Hematopoietic multipotent progenitor cell treated with erythropoietin and hydrocortisone succinate and interleukin-3 and kit ligand, for 15 days (in vitro differentiated cells): ENCODE results near the gene MRGPRE.
"Not testable (repeated sequence)": the region's sequence is repeated elsewhere in the genome, so short reads cannot be mapped to it uniquely, and the experiment has no call there.

ENCODE experiments used
- DNase-seq: peaks from one replicate; pipeline ENCODE4 v3.0.0-alpha.2; 2015; ENCODE audit warnings: low spot score

Gene MRGPRE

GRCh38 chr11:3231851-3232744, at the start of gene MRGPRE:
MRGPRE (minus strand) TSS chr11:3232417; CDS start chr11:3228799, 3,618 bp downstream.
- peak; percentile 93 for DNase-seq

GRCh38 chr11:3281146-3281545, 48.9 kb upstream of the MRGPRE start:
- DNase-seq = not testable (repeated sequence)

GRCh38 chr11:3280662-3281061, 48.4 kb upstream of the MRGPRE start:
- DNase-seq = not testable (repeated sequence)

- not testable (repeated sequence) for DNase-seq
Observed at GRCh38 chr11:3278922-3279321, 46.7 kb upstream of the MRGPRE start.

DNA sequence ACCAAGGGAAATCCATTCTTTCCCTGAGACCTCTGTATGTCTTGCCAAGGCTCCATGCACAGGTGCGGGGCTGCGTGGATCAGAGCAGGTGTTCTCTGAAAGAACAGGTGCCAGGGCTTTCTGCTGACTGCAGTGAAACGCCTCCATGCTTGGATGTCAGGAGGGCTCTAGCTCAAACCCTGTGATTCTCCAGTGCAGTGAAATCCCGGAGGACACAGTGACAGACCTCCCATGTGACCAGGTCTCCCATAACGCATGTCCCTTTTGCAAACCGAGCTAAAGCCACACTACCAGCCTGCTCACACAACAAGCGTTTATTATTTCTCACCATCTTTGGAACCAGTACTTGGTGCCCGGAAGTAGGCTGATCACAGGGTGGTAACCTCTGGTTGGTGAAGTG, 41.4 kb upstream of the MRGPRE start:
- DNase-seq = peak; percentile 2

DNA sequence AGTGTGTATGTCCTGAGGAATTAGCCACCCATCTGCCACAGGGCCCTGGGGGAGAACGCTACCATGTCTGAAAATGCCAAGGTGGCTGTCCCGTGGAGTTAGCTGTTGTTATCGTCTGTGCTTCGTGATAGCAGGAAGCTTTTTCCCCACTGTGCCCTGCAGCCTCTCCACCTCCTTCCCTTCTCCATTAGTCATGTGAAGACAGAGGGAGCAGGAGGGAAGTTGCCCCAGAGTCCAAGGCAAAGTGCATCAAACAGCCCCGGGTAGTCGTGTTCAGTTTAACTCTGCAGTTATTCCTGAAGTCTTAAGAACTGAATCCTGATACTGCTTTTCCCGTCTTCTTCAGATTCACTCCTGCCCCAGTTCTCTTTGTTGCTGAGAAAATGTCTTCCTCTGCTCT, 30.3 kb upstream of the MRGPRE start:
- not testable (repeated sequence) for DNase-seq

DNA sequence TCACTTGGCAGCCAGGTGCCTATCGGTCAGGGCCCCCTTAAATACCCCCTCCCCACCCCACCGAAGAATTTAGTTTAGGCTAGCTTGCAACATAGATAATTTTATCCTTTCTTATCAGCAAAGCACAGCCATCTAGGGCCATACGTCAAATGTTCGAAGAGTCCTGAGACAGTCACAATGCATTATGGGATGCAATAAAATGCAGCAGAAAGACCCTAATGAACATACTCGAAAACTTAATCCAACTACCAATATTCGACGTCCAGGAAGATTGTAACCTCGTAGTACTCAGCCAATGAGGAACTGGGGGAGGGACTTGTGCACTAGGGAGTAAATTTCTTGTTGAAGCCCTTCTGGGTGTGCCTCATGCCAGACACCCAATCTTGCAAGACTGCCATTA, 29.6 kb upstream of the MRGPRE start:
- DNase-seq = peak; percentile 59

DNA sequence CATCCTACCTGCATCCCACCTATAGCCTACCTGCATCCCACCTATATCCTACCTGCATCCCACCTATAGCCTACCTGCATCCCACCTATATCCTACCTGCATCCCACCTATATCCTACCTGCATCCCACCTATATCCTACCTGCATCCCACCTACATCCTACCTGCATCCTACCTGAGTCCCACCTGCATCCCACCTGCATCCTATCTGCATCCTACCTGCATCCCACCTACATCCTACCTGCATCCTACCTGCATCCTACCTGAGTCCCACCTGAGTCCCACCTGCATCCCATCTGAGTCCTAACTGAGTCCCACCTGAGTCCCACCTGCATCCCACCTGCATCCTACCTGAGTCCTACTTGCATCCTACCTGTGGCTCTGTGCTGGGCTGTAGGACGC, 25.3 kb upstream of the MRGPRE start:
- DNase-seq = not testable (repeated sequence)

- not testable (repeated sequence) for DNase-seq
Observed at GRCh38 chr11:3255241-3255640, 23.0 kb upstream of the MRGPRE start.

DNA sequence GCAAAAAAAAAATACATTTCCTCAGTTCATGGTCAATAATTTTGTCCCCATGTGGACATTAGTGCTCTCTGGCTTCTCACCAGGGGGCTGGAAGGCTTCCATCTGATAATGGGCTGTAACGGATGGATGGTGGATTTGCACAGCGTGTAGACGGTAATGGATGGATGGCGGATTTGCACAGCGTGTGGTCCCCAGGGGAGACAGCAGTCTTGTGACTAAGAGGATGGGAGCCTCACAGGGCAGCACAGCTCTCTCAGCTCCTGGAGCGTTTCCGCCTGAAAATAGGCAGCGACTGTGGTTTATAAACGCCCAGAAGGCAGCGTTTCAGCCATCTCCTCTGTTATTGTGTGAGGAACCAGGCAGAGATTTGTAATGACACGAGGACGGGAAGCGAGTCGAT, 22.6 kb upstream of the MRGPRE start:
- DNase-seq = not testable (repeated sequence)

DNA sequence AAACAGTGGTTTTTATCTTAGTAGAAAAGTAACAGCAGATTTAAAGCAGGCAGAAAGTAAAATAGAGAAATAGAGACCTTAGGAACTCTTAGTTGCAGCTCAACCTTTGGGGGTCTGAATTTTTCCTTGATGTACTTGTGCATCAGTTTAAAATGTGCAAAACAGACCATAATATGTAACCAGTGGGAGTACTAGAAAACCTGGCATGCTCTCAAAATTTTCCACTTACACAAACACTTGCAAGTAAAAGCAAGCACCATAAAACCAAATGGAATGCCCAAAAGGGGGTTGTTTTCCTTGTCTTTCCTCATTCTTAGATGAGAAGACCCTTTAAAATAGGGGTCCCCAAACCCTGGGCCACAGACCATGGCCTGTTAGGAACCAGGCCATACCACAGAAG, 12.9 kb upstream of the MRGPRE start:
- DNase-seq = no peak

GRCh38 chr11:3243880-3244279, 11.7 kb upstream of the MRGPRE start:
- no peak for DNase-seq

DNA sequence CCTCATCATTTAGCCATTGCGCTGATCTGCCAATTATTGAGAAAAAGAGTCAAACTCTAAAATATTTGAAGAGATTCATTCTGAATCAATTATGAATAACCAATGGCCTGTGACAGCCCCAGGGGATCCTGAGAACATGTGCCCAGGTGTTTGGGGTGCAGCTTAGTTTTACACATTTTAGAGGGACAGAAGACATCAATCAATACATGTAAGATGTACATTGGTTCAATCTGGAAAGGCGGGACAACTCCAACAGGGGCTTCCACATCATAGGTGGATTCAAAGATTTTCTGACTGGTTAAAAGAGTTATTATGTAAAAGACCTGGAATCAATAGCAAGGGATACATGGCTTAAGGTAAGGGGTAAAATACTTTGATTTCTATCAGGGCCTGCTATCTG, 4.9 kb upstream of the MRGPRE start:
- no peak for DNase-seq

DNA sequence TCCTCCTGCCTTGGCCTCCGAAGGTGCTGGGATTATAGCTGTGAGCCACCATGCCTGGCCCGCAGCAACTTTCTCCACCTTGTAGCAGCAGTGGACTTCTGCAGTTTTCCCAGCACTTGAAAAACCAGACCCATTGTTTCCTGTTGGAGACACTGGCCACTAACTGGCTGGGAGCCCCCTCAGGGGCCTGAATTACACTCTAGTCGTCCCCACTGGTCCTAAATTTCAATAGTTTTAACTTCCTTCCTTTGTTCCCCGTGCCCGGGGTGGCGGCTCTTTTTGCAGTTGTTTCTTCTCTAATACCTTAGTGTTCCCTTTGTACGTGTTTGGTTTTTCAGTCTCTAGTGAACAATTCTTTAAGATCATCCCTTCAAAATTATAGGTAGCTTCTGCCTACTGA, 2.6 kb upstream of the MRGPRE start:
- DNase-seq = no peak

- no peak for DNase-seq
Observed at GRCh38 chr11:3232956-3233355, 739 bp upstream of the MRGPRE start.

DNA sequence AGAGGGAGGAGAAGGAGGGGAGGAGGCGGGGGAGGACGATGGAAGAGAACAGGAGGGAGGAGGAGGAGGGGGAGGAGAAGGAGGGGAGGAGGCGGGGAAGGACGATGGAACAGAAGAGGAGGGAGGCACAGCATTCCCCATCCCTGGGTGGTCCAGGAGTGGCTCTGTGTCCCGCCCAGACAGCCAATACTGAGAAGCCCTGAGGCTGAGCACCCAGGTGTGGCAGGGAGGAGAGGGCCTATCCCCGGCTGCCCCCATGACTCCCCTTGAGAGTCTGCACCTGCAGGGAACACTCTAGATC, 717 bp downstream of the MRGPRE start:
- DNase-seq = no peak

DNA sequence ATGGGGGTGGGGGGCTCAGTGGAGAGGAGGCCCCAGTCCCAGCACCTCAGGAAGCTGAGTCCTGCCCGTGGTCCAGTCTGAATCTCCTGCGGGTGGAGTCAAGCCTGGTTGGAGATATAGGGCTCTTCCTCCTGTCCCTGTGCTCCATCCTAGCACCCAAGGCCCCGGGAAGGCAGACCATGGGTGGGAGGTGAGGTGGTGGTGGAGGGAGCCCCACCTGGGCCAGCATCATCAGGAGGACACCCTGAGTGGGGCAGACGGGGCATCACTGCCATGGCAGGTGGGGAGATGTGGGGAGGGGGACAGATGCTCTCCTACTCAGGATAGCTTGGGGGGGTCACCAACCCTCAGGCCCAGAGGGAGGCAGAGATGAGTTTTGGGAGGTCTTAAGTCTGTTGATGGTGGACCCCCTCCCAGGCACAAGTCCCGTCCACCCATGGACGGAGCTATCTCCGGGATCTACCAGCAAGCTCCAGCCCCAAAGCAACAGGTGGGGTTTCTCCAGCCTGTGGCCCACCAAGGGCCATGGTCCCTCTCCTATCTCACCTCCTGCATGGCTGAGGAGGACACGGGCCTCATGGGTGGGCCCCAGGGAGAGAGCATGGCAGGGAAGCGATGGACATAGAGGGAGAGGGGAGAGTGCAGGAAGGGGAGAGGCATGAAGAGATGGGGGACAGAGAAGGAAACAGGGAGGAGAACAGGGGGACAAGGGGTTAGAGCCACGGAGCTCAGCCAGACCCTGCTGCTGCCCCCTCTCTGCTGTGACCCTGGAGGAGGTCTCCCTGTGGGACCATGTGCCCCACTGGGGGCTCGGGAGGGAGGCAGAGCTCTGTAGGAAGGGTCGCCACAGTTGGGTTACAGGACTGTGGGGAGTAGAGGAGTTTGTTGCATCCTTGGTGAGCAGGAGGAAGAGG, 1.3 kb downstream of the MRGPRE start:
- DNase-seq = no peak

- no peak for DNase-seq
Observed at GRCh38 chr11:3229673-3230630, 2.3 kb downstream of the MRGPRE start.

- no peak for DNase-seq
Observed at GRCh38 chr11:3228445-3228829, 3.8 kb downstream of the MRGPRE start.

DNA sequence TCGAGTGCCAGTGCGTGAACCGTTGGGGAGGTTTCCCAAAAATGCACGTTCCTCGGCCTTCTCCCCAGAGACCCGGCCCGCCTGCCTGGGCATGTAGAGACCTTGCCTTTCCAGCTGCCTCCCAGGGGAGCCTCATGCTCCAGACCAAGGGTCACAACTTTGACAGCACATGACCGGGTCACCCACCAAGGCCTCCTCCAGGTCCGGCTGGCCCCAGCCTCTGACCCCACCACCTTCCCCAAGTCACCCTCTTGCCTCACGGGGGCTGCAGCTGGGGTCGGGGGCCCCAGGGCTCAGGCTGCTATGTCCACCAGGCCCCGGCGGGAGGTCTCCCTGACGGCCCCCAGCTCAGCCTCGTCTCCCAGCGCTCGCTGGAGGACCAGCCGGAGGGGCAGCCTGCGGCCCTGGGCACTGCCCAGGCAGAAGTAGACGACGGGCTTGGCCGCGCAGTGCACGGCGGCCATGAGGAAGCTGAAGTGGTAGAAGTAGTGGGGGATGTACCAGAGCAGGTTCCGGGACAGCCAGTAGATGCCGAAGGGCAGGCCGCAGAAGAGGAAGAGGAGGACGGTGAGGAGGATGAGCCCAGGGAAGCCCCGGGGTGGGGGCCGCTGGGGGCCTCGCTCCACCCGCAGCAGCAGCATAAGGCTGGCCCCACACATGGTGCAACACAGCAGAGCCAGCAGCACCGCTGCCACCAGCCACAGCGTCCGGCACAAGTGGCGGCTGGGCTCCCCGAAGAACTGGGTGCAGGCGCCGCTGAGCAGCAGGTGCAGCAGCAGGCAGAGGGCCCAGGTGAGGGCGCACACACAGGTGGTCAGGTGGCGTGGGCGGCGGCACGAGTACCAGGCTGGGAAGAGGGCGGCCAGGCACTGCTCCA, 4.4 kb downstream of the MRGPRE start:
- no peak for DNase-seq
